HCT116 (cell line): ENCODE results near the gene ZNF677.
"Not testable (repeated sequence)": the region's sequence is repeated elsewhere in the genome, so short reads cannot be mapped to it uniquely, and the experiment has no call there.

Experiments
- CTCF ChIP-seq, 3 experiments: fragments of 200-600 bp in 1 of 3; sonication (generic) in 1 of 3; IDR thresholded peaks in 2 of 3; conservative IDR thresholded peaks in 1 of 3; 2 replicates each; pipeline ENCODE4 v1.5.1; 2012 to 2017; ENCODE audit warnings: low read depth in 2 of 3, low read length in 2 of 3, antibody characterized with exemption in 1 of 3, borderline replicate concordance in 1 of 3, control low read depth in 1 of 3, mild to moderate bottlenecking in 1 of 3, mixed read lengths in 1 of 3, mixed run types in 1 of 3, moderate library complexity in 1 of 3; ENCODE audit not compliant: insufficient read depth in 1 of 3
- EZH2 ChIP-seq: fragments of 200-600 bp; sonication (generic); IDR thresholded peaks from 2 replicates; pipeline ENCODE4 v1.6.1; 2017; ENCODE audit warnings: antibody characterized with exemption, mixed run types
- POLR2A ChIP-seq: IDR thresholded peaks from 2 replicates; pipeline ENCODE4 v1.7.0; 2011; ENCODE audit warnings: borderline replicate concordance; ENCODE audit not compliant: insufficient read depth, insufficient read length; ENCODE audit errors: extremely low read depth
- SRF ChIP-seq: IDR thresholded peaks from 2 replicates; pipeline ENCODE4 v1.6.1; 2012; ENCODE audit warnings: low read depth

GRCh38 chr19:53257715-53258342, 3.2 kb upstream of the ZNF677 start, which contains the start of gene VN1R2:
- not testable (repeated sequence) for TF ChIP-seq CTCF (IDR thresholded peaks at IDR 0.05 in 2 of 3, conservative IDR thresholded peaks at IDR 0.05 in 1 of 3; ENCODE audit: borderline replicate concordance in 1 of 3, insufficient read depth in 1 of 3, low read depth in 2 of 3, low read length in 2 of 3); POLR2A; EZH2; SRF
